B cell (primary cell): ENCODE data around the gene PRRT2. TPM values are rescaled to one million over a fixed set of nuclear protein-coding genes. Genes with fewer than 3 reads are reported as not detected.

Source experiments
- ATAC-seq: fragments of 200-7000 bp; cut with Tn5 transposase; one replicate; pipeline ENCODE4 v1.10.0; 2021; ENCODE audit warnings: low read depth, mild to moderate bottlenecking, moderate number of reproducible peaks, moderate library complexity
- CTCF ChIA-PET: fragments of 350-600 bp; sonication (Branson Sonifier 250); formaldehyde crosslinking; loops from one replicate; lab custom pipeline; 2021; ENCODE audit warnings: antibody characterized with exemption, inconsistent platforms; lab: Charles Lee
- POLR2A ChIA-PET: fragments of 350-600 bp; sonication (Branson Sonifier 250); formaldehyde crosslinking; loops from one replicate; lab custom pipeline; 2021; ENCODE audit warnings: antibody characterized with exemption; lab: Charles Lee
- DNase-seq: peaks from one replicate; pipeline ENCODE4 v3.0.0; 2013
- H2AFZ ChIP-seq: 2 replicates; pipeline ENCODE4 v1.6.1; 2012; ENCODE audit warnings: mild to moderate bottlenecking, low read depth, low read length; ENCODE audit not compliant: insufficient read depth, poor library complexity, severe bottlenecking
- H3K27ac ChIP-seq, 2 donors: 1 replicate in 1 of 2; 2 replicates in 1 of 2; pipeline ENCODE4 v1.5.1; 2012 to 2013; ENCODE audit warnings: low read length in 2 of 2, mild to moderate bottlenecking in 2 of 2, moderate library complexity in 1 of 2
- H3K27me3 ChIP-seq, 4 experiments: fragments of 200-600 bp in 1 of 4; sonication (generic) in 1 of 4; replicated peaks in 1 of 4; 1 replicate in 2 of 4; 2 replicates in 2 of 4; pipeline versions ENCODE4 v1.6.1 to v1.7.0; 2013 to 2016; ENCODE audit warnings: low read length in 3 of 4, mild to moderate bottlenecking in 2 of 4, mixed read lengths in 1 of 4, moderate library complexity in 1 of 4; ENCODE audit not compliant: insufficient read depth in 4 of 4, control insufficient read depth in 3 of 4; ENCODE audit errors: control extremely low read depth in 1 of 4
- H3K36me3 ChIP-seq, 2 experiments: replicated peaks in 1 of 2; 1 replicate in 1 of 2; 2 replicates in 1 of 2; pipeline versions ENCODE4 v1.6.1 to v1.7.1; 2013; ENCODE audit warnings: low read length in 1 of 2; ENCODE audit not compliant: insufficient read depth in 2 of 2, control insufficient read depth in 1 of 2; ENCODE audit errors: control extremely low read depth in 1 of 2, extremely low read depth in 1 of 2
- H3K4me1 ChIP-seq, 2 donors: fragments of 200-600 bp in 1 of 2; sonication (generic) in 1 of 2; 1 replicate in 1 of 2; 2 replicates in 1 of 2; pipeline versions ENCODE4 v1.5.1 to v1.6.1; 2013 to 2017; ENCODE audit warnings: low read length in 2 of 2; ENCODE audit not compliant: control insufficient read depth in 2 of 2, insufficient read depth in 2 of 2
- H3K4me2 ChIP-seq: replicated peaks from 2 replicates; pipeline ENCODE3; 2012; ENCODE audit warnings: mild to moderate bottlenecking, low read depth, low read length; ENCODE audit not compliant: poor library complexity, severe bottlenecking
- H3K4me3 ChIP-seq, 5 experiments: fragments of 200-600 bp in 1 of 5; sonication (generic) in 1 of 5; 1 replicate in 3 of 5; 2 replicates in 2 of 5; pipeline versions ENCODE4 v1.5.1 to v1.7.0; 2011 to 2016; ENCODE audit warnings: low read length in 4 of 5, mild to moderate bottlenecking in 4 of 5, low read depth in 2 of 5, control low read depth in 1 of 5, moderate library complexity in 1 of 5; ENCODE audit not compliant: insufficient read depth in 1 of 5; ENCODE audit errors: control extremely low read depth in 1 of 5, extremely low read depth in 1 of 5
- H3K79me2 ChIP-seq: fragments of 200-600 bp; sonication (generic); one replicate; pipeline ENCODE4 v1.6.0; 2016; ENCODE audit warnings: low read length; ENCODE audit not compliant: control insufficient read depth, insufficient read depth
- H3K9ac ChIP-seq: fragments of 200-600 bp; sonication (generic); 2 replicates; pipeline ENCODE4 v1.6.1; 2017; ENCODE audit warnings: mild to moderate bottlenecking, low read length, moderate library complexity
- H3K9me3 ChIP-seq, 3 donors: one replicate each; pipeline versions ENCODE4 v1.6.1 to v1.7.1; 2013; ENCODE audit warnings: low read length in 2 of 3; ENCODE audit not compliant: control insufficient read depth in 2 of 3, insufficient read depth in 1 of 3; ENCODE audit errors: control extremely low read depth in 1 of 3
- H4K20me1 ChIP-seq: 2 replicates; pipeline ENCODE4 v1.6.0; 2012; ENCODE audit warnings: mild to moderate bottlenecking, low read length; ENCODE audit not compliant: insufficient read depth, control insufficient read depth, poor library complexity, severe bottlenecking
- H3K27ac Mint-ChIP-seq: one replicate; pipeline ENCODE4 v1.8.0; 2021; ENCODE audit warnings: mixed read lengths
- H3K27me3 Mint-ChIP-seq: one replicate; pipeline ENCODE4 v1.8.0; 2021; ENCODE audit warnings: mixed read lengths
- H3K4me1 Mint-ChIP-seq: one replicate; pipeline ENCODE4 v1.8.0; 2021; ENCODE audit warnings: mixed read lengths
- H3K4me3 Mint-ChIP-seq: one replicate; pipeline ENCODE4 v1.8.0; 2021; ENCODE audit warnings: mixed read lengths
- H3K9me3 Mint-ChIP-seq: one replicate; pipeline ENCODE4 v1.8.0; 2022; ENCODE audit warnings: mixed read lengths; ENCODE audit not compliant: insufficient read depth
- CTCF ChIP-seq: fragments of 200-600 bp; IDR thresholded peaks from one replicate; pipeline ENCODE4 v1.8.0; 2022; ENCODE audit warnings: antibody characterized with exemption, mild to moderate bottlenecking
- EZH2 ChIP-seq: IDR thresholded peaks from 2 replicates; pipeline ENCODE4 v1.6.1; 2012; ENCODE audit warnings: borderline replicate concordance, low read depth, mild to moderate bottlenecking, moderate library complexity, low read length; ENCODE audit not compliant: insufficient read depth, poor library complexity, severe bottlenecking
- WGBS: methylation state at CpG from one replicate; pipeline ENCODE4 v1.1.5; 2013; ENCODE audit warnings: missing lambda C conversion rate; ENCODE audit not compliant: insufficient coverage; 5-methylcytosine and 5-hydroxymethylcytosine counted together
- intact Hi-C: fragments of 100-400 bp; cut with micrococcal nuclease; formaldehyde crosslinking; loops from one replicate; pipeline ENCODE4 v1.10.0; 2022
- polyA plus RNA-seq: library from polyadenylated mRNA; depleted of rRNA; stranded (reverse); fragments of >200 nt; gene quantifications from 2 replicates; pipeline ENCODE4 v1.2.3, GENCODE V29; 2012
- total RNA-seq, 2 donors: library from RNA; stranded (reverse); fragments of 120-200 nt in 1 of 2; gene quantifications; 1 replicate in 1 of 2; 2 replicates in 1 of 2; pipeline versions ENCODE4 v1.2.3 to v1.2.4, GENCODE V29; 2013 to 2022

The PRRT2 gene
- total and polyA plus RNA-seq, 2 donors (not counting 1 experiment from before 2014, with no cell fraction given), result 0.79 to 3.1 TPM

- WGBS, result 78% methylated on average over 20 of the region's 20 CpGs
- Histone ChIP-seq H3K9me3 (no peaks in the 10 kb centered on the region), H4K20me1 (no peaks in the 10 kb centered on the region), H3K4me1 (peaks cover 23 to 40% of the 10 kb centered on the region in 2 donors), H3K27me3 (no peaks in the 10 kb centered on the region), H3K79me2 (peaks cover 41% of the 10 kb centered on the region), H2AFZ (peak overlapping the region; percentile 89), H3K9ac (peak overlapping the region; percentile 66), H3K36me3 (no peaks in the 10 kb centered on the region), H3K27ac (peak overlapping the region; percentile 74 to 75), H3K4me3 (peak overlapping the region; percentile 54 to 78 (median 65)), H3K4me2 (peak overlapping the region; percentile 98)
- TF ChIP-seq CTCF (no peak), EZH2 (no peak)
- Mint-ChIP-seq H3K4me1 (peaks cover 40% of the 10 kb centered on the region), H3K9me3 (no peaks in the 10 kb centered on the region), H3K27me3 (no peaks in the 10 kb centered on the region), H3K4me3 (peak overlapping the region; percentile 99), H3K27ac (peak overlapping the region; percentile 99)
- no peak for DNase-seq
- ChIA-PET CTCF (interaction anchor here (0.6 to 3.8 kb wide), 22 partner anchors 9 to 89 kb away, joined by 3 to 25 read pairs (median 6); partner anchors contain the start of genes MAZ, MVP and PAGR1), POLR2A (interaction anchor here (0.6 to 2.5 kb wide), 14 partner anchors 15 to 1444 kb away, joined by 3 to 24 read pairs (median 5); partner anchors contain the start of genes C16orf54, MAZ, PAGR1 and PRRT2)
- no peak for ATAC-seq
- intact Hi-C loops, result loop anchor here (1.0 to 5.0 kb wide), 7 partner anchors 16 to 207 kb away; partner anchors contain the start of genes CDIPT, INO80E, PAGR1 and TAOK2
Observed at GRCh38 chr16:29789775-29790182, 22.2 kb upstream of the PRRT2 start.
